Neural progenitor cell (in vitro differentiated cells): ENCODE results near the gene ALDH2.

ENCODE experiments used
- CTCF ChIP-seq: fragments of 200-600 bp; sonication (generic); IDR thresholded peaks from 2 replicates; pipeline ENCODE4 v1.5.1; 2017; ENCODE audit warnings: antibody characterized with exemption, mild to moderate bottlenecking
- EZH2 ChIP-seq: fragments of 200-600 bp; sonication (generic); IDR thresholded peaks from 2 replicates; pipeline ENCODE4 v1.6.1; 2017; ENCODE audit warnings: antibody characterized with exemption, mild to moderate bottlenecking, moderate library complexity
- EZH2phosphoT487 ChIP-seq: fragments of 200-600 bp; sonication (generic); IDR thresholded peaks from 2 replicates; pipeline ENCODE4 v1.6.1; 2017; ENCODE audit warnings: antibody characterized with exemption

GRCh38 chr12:111818340-111818739, 51.6 kb downstream of the ALDH2 start:
- no peak for TF ChIP-seq EZH2phosphoT487
- no peak for TF ChIP-seq CTCF
- TF ChIP-seq EZH2 = no peak
